NCI-H1092 (cell line): Measurements from ENCODE around the gene MSTN.

ENCODE experiments used
- DNase-seq: peaks from one replicate; lab custom pipeline; 2025; lab: John Stamatoyannopoulos, UW

Gene MSTN

DNA sequence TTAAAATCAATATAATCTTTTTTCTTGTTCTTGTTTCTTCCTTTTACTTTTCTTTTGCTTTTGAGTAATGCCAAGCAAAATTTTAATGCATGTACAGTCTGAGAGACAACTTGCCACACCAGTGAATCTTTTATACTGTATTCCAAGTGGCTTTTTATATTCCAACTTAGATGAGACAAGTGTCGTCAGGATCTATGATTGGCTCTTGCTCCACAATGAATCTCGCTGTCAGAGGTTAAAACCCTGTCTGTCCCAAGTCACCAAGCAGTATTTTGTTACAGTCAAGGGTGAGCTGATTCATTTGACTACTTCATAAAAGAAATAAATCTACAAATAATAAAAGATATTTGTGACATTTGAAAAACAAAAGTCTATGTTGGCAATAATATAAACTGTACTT, at the start of gene MSTN:
Gene MSTN, minus strand, starts transcription at position 129 of the 400 bp plus-strand sequence. CDS start 133 bp downstream, outside the sequence.
- no peak for DNase-seq

- DNase-seq, result no peak
Measured at GRCh38 chr2:190111166-190111565, 48.6 kb upstream of the MSTN start.

DNA sequence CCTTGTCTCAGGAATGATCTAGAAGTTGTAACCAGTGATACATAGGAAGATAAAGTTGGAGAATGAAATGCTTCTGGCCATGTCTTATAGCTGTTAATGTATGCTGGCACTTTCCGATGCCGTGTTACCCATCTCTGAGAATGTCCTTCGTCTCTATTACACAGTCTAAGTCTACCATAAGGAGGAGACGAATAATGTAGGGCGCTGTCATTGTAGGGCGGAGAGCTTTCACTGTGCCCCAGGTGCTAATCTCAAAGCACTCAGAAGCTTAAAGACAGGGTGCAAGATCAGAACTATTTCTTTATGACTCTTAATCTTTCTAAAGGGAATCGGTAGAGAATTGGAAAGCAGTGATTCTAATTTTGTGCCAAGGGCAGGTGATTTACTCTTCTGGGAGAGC, 48.2 kb upstream of the MSTN start:
- no peak for DNase-seq

GRCh38 chr2:190110131-190110530, 47.6 kb upstream of the MSTN start:
- DNase-seq, result no peak

DNA sequence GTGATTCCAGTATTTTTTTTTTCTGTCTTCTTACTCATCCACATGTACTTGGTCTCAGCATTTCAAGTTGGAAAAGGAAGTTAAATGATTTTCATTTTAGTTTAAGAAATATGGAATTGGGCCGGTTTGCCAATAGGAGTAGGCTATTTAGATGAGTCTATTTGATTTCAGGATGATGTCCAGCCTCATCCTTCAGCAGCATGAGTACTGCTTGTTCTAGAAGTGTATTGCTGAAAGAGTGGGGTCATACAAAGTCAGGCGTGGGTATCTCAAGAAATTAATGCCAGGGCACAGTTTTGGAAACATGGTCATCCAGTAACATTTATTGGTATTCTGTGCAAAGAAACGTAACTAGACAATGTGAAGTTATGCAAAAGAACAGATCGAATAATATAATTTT, 44.9 kb upstream of the MSTN start:
- no peak for DNase-seq

DNA sequence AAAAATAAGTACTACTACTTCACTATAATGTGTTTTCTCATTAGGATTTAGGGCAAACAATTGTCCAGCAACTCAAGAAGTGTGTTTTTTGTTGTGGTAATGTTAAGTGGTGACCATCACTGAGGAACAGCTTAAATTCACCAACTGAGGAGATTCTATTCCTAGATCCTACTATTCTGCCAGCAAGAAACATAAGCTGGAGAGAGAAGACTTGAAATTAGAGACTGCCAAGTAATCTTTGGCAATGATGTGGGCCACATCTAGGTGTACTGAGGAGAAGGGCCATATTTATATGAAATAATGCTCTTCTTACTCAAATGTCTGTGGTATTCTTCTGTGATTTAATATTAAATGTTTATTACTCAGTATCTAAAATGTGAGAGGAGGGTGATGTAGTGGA, 44.3 kb upstream of the MSTN start:
- no peak for DNase-seq

DNA sequence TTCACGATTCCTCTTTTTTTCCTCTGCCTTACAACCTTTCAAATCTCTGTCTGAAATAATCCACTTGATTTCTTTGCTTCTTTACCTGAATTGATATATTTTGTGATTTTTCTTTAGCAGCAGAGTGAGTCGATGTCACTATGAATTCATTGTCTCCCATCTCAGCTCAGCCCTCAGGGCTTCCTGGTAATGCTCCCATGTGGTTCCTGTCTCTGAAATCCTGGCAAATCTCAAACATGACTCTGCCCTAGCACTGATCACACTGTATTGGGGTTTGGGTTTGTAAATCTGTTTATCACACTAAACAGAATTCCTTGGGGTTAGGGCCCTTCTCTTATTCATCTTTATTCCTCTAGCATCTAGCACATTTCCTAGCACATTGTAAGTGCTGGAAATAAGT, 43.0 kb upstream of the MSTN start:
- no peak for DNase-seq

- DNase-seq, result no peak
Measured at GRCh38 chr2:190103144-190103543, 40.6 kb upstream of the MSTN start.

DNA sequence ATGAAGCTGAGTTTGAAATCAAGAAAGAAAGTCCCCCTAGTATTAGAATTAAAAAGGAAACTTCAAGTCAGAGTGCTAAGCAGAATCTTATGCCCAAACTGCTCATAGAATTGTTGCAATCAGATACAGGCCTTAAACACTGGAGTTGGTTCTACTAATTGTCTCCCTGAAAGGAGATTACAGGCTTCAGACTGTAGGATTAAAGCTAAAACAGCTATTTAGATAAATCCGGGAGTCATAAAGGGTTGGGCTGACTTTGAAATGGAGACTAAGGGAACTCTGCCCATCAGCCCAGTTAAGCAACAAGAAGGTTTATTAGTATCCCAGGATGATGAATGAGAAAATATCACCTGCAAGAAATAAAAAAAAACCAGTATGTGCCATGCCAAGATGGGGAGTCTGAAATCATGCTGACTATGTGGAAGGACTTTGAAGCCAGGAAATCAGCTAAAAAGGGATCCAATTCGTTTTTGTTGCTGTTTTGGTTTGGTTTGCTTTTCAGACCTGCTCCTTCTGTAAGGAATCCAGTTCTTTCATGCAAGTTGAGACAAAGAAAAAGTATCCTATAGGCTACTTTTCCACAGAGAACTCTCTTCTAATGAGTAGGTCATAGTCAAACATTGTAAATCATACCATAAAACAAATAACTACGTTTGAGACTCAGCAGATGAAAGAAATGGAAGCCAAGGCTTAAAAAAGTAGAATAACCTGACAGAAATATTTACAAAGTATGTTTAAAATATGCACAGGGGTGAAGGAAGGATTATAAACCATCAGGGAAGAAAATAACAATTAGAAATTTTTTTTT, 37.6 kb upstream of the MSTN start:
- no peak for DNase-seq

DNA sequence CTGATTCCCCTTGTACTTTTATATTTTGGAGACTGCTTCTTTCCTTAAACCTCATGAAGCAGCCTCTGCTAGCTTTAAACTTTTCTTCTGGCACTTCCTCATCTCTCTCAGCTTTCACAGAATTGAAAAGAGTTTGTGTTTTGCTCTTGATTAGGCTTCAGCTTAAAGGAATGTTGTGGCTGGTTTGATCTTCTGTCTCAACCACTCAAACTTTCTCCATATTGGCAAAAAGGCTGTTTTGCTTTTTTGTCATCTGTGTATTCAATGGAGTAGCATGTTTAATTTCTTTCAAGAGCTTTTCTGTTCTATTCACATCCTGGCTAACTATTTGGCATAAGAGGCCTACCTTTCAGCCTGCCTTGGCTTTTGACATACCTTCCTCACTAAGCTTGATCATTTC, 36.3 kb upstream of the MSTN start:
- no peak for DNase-seq

GRCh38 chr2:190097115-190097514, 34.6 kb upstream of the MSTN start:
- DNase-seq, result no peak

GRCh38 chr2:190094316-190094871, 31.9 kb upstream of the MSTN start:
- no peak for DNase-seq

- DNase-seq, result no peak
Measured at GRCh38 chr2:190093793-190094192, 31.3 kb upstream of the MSTN start.

DNA sequence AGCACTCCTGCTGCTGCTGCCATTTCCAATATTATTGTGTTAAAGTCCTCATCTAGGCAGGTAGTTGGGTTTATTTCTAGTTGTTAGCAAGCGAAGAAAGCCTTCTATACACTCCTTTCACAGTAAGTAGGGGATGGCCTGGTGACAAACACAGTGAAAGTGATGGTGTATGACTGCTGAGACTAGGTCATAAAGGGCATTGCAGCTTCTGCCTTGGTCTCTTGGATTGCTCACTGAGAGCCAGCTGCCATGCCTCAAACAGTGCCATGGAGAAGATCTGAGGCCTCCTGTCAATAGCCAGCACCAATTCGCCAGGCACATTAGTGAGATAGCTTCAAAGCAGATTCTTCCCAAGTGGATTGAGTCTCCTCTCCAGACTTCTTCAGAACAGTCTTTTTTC, 27.6 kb upstream of the MSTN start:
- no peak for DNase-seq

GRCh38 chr2:190088917-190089316, 26.4 kb upstream of the MSTN start:
- DNase-seq, result peak; percentile 26

DNA sequence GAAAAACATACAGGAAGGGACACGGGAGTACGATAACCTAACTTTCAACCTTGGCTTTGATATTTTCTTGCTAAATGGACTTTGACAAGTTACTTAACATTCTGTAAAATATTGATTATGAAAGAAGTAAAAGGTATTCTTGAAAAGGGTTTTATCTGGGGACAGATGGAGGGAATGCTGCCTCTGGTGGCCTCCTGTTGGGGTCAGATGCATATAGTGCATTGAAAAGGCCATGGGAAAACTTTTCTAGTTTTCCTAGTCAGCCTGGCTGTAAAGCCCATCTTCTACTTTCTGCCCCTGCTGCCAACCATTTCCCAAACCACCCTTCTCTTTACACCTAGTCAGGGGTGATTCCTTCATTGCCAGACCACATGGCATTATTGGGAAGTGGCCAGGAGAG, 22.2 kb upstream of the MSTN start:
- DNase-seq, result no peak

GRCh38 chr2:190082118-190082517, 19.6 kb upstream of the MSTN start:
- no peak for DNase-seq

- no peak for DNase-seq
Measured at GRCh38 chr2:190080527-190081049, 18.1 kb upstream of the MSTN start.

GRCh38 chr2:190079160-190079559, 16.6 kb upstream of the MSTN start:
- no peak for DNase-seq

GRCh38 chr2:190075623-190076022, 13.1 kb upstream of the MSTN start:
- no peak for DNase-seq

- DNase-seq, result peak; percentile 1
Measured at GRCh38 chr2:190069936-190070696, 7.6 kb upstream of the MSTN start.

DNA sequence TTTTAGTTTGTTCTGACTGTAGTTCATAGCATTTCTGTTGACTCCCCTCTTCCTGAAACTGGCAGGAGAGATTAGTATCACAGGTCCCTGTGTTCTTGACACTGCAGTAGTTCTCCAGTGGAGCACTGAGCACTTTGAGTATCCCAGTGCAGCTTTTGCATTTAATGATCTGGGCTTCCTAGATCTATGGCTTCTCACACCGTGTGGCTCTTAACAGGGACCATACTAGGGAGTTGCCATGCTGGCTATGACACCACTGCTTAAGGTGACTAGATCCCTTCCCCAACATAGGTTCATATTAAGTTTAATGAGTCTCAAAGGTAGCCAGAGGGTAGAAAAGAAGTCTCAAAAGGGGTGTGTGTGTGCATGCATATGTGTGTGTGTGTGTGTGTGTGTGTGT, 6.2 kb upstream of the MSTN start:
- DNase-seq, result no peak

GRCh38 chr2:190065839-190066238, 3.3 kb upstream of the MSTN start:
- no peak for DNase-seq
